Effector CD4-positive, alpha-beta T cell (primary cell): ENCODE data around the gene GRB14.
"Not testable (repeated sequence)": the region's sequence is repeated elsewhere in the genome, so short reads cannot be mapped to it uniquely, and the experiment has no call there.

Experiments
- DNase-seq: peaks from one replicate; pipeline ENCODE4 v3.0.0-alpha.2; 2020

The GRB14 gene

DNA sequence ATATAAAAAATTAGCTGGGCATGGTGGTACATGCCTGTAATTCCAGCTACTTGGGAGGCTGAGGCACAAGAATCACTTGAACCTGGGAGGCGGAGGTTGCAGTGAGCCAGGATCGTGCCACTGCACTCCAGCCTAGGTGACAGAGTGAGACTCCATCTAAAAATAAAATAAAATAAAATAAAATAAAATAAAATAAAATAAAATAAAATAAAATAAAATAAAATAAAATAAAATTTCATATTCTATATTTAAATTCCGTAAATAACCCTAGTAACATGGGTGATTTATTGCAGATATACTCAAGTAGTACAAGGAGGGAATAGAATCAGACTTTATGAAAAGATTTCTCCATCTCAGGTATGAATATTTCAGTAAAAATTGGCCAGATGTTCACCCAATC is 71.6 kb downstream of the GRB14 start:
- DNase-seq = not testable (repeated sequence)

DNA sequence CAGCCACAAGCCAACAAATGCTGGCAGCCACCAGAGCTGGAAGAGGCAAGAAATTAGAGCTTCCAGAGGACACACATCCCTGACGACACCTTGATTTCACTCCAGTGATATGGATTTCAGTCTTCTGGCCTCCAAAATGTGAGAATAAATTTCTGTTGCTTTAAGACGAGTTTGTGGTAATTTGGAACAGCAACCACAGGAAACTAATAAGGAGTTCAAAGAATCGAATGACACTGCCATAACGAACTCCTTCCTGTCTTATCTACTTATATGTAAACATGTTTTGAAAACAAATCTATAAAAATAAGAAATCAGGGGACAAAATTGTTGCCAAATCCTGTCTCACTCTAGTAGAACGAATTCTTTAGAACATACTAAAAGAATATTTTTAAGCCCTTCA is 75.8 kb downstream of the GRB14 start:
- DNase-seq = no peak

DNA sequence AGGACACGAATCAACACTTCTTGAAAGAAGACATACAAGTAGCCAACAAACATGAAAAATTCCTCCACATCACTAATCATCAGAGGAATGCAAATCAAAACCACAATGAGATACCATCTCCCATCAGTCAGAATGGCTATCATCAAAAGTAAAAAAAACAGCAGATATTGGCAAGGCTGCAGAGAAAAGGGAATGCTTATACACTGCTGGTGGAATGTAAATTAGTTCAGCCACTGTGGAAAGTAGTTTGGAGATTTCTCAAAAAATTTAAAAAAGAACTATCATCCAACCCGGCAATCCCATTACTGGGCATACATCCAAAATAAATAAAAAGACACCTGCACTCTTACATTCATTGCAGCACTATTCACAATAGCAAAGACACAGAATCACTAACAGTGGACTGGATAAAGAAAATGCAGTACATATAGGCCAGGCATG is 78.7 kb downstream of the GRB14 start:
- no peak for DNase-seq

GRCh38 chr2:164538240-164538866 is 82.9 kb downstream of the GRB14 start:
- DNase-seq = no peak

- DNase-seq = no peak
Observed at GRCh38 chr2:164535280-164536025, 85.8 kb downstream of the GRB14 start.

DNA sequence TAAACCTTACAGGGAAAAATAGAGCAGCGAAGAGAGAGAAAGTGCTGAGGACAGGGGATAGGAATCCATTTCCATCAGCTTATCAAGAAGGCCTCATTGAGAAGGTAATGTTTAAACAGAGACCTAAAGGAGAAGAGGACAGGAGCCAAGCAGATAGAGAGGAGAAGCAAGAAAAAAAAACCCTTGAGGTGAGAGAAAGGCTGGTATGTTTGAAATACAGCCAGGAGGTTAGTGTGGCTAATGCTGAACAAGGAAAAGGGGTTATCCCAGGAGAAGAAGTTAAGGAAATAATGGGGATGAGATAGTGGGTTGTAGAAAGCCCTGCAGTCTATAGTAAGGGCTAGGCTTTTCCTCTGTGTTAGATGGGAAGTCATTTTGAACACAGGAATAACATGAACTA is 90.8 kb downstream of the GRB14 start:
- DNase-seq = no peak

- no peak for DNase-seq
Observed at GRCh38 chr2:164523726-164524125, 97.6 kb downstream of the GRB14 start.

DNA sequence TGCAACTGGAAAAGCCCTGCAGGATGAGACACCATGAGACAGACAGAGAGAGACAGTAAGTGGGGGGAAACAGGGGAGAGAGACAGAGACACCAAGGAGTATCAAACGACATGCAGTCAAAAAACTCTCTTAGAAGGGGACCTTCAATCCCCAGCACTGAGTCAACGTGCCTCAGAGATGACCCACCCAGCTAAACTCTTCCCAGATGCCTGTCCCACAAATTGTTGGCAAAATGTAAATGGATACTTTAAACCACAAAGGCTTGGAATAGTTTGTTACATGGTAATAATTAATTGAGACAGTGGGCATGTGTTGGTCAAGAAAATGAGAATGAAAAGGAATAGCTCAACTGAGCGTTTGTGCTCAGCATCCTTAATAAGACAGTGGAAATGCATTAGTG is 98.3 kb downstream of the GRB14 start:
- no peak for DNase-seq

DNA sequence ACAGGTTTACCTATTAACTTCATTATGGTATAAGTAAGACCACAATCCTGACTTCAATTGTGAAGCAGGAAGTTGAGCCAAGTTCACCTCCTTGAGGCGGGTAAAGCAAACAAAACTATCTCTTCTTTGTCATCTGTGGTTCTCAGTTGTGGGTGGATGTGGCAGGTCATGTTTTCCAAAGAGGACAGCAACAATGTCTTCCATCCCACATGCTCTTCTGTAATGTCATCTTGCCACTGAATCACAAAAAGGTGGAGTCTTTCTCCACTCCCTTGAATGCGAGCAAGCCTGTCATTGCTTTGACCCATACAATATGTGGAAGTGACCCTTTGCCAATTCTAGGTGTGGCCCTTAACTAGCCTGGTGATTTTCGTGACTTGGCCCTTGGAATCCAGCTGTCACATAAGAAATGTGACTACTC is 98.7 kb downstream of the GRB14 start:
- DNase-seq = no peak

DNA sequence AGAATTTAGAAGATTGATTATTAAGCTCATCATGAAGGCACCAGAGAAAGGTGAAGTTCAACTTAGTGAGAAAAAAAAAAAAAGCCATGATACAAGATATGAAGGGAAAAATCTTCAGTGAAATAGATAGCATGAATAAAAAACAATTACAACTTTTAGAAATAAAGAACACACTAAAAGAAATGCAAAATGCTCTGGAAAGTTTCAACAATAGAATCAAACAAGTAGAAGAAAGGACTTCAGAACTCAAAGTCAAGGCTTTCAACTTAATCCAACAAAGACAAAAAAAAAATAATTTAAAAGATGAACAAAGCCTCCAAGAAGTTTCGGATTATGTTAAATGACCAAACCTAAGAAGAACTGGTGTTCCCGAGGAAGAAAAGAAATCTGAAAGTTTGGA is 105.5 kb downstream of the GRB14 start:
- DNase-seq = no peak

- DNase-seq = no peak
Observed at GRCh38 chr2:164515030-164515429, 106.3 kb downstream of the GRB14 start.

- no peak for DNase-seq
Observed at GRCh38 chr2:164514491-164514890, 106.8 kb downstream of the GRB14 start.

DNA sequence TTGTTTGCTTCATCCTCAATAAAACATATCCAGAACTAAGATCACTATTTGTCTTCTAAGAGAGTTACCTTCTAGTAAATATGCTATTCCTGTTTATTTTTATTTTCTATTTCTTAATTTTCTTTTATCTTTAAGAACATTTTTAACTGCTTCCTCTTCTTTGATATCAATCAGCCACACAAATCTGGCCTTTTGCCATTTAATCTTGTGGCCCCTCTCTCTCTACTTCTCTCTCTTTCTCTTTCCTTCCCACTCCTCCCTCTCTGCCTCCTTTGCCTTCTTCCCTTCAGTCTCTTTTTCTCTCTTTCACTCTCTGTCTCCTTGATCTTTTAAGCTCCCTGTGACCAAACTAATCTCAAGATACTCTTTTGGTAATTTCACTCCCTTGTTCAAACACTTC is 108.4 kb downstream of the GRB14 start:
- no peak for DNase-seq

DNA sequence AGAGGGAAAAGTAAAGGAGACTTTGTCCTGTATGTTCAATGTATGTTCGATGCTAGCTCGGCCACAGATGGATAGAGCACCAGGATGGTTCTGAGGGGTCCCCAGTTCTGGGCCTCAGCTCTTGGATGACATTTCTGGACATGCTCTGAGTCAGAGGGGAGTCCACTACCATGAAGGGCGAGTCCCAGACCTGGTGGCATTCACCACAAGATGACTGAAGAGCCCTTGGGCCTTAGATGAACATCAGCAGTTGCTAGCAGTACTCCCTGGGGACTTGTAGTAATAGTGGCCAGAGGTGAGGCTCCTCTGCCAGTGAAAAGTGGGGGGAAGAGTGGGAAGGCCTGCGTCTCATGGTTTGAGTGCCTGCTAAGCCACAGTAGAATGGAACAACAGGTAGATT is 109.5 kb downstream of the GRB14 start:
- DNase-seq = no peak

- DNase-seq = no peak
Observed at GRCh38 chr2:164510895-164511294, 110.4 kb downstream of the GRB14 start.

- no peak for DNase-seq
Observed at GRCh38 chr2:164509137-164509877, 112.0 kb downstream of the GRB14 start.

DNA sequence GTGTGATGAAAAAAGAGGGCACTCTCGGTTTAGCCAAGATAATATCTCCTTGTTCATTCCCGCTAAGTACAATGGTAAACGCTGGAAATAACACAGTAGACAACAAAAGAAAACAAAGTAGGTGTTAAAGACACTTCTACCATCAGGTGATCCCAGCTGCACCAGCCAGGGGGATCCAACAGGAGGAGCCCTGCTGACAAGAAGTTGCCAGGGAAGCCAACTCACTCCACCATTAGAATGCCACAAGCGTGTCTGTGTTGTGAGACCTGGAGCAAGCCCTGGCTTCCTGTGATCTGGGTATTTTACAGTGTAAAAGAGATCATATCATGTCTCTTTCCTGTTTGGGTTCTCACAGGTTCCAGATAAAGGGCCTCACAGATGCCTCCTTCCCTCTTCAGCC is 117.0 kb downstream of the GRB14 start:
- no peak for DNase-seq

DNA sequence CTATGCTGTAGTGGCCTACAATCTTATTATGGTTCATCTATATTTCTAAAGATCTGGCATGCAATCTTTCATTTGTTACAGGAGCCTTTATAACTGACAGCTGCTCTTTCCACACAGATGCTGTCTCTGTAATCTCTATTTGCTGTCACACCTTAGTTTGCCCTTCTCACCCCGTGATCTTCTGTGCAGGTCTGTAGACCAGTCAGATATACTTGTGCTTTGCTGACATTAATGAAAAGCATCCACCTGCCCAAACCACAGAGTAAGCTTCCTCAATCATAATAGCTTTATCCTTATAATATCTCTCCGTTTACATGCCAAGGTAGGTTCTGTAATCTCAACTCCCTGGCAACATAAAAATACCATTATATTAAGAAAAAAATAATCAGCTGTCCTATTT is 122.4 kb downstream of the GRB14 start:
- DNase-seq = no peak

GRCh38 chr2:164496881-164497280 is 124.4 kb downstream of the GRB14 start:
- no peak for DNase-seq

- no peak for DNase-seq
Observed at GRCh38 chr2:164496421-164496820, 124.9 kb downstream of the GRB14 start.

DNA sequence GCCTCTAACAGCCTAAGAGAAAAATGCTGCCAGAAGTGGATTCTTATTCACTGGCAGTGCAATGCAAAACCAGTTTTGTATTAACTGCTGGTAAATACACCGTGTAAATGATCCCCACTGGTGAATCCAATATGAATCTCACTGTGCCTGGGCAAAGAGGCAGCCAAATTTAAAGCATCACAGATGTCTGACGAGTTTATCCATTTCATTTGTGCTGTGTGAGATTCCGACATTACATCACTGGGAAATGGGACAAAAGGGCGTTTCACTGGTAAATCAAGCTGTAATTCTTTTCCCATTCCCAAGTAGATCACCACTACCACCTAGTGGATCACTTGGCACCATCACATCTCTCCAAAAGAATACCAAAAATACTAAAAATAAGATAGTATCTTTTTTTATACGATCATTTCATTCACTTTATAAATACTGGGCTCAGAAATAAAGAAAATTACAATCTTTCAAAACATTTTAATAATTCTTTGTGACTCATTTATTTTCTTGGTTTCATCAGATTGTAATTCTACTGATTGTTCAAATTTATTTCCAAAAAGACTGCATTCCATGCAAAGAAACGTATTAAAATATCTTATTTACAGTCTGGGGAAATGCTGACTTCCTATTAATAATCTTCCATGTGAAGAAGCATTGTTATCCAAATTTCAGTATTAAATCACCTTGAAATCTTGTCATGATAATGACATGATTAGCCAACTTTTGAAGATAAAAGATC is 125.6 kb downstream of the GRB14 start:
- no peak for DNase-seq

DNA sequence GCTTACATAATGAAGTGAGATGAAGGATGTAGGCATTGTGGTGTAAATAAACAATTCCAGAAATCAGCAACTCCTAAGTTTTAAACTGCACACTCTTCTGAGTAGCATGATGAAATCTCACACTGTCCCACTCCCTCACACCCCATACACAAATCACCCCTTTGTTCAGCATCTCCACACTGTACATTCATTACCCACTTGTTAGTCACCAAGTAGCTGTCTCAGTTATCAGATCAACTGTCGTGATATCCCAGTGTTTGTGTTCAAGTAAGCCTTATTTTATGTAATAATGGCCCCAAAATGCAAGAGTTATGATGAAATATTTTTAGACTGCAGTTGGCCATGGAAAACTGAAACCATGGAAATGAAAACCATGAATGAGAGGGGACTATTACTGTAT is 135.7 kb downstream of the GRB14 start:
- no peak for DNase-seq

- DNase-seq = no peak
Observed at GRCh38 chr2:164479460-164479859, 141.8 kb downstream of the GRB14 start.
